NCI-H2029 treated with DMSO at 0.1 percent for 48 hours (cell line): ENCODE results near the gene KNCN.

Source experiments
- DNase-seq: peaks from one replicate; lab custom pipeline; 2025; lab: John Stamatoyannopoulos, UW

Gene KNCN

DNA sequence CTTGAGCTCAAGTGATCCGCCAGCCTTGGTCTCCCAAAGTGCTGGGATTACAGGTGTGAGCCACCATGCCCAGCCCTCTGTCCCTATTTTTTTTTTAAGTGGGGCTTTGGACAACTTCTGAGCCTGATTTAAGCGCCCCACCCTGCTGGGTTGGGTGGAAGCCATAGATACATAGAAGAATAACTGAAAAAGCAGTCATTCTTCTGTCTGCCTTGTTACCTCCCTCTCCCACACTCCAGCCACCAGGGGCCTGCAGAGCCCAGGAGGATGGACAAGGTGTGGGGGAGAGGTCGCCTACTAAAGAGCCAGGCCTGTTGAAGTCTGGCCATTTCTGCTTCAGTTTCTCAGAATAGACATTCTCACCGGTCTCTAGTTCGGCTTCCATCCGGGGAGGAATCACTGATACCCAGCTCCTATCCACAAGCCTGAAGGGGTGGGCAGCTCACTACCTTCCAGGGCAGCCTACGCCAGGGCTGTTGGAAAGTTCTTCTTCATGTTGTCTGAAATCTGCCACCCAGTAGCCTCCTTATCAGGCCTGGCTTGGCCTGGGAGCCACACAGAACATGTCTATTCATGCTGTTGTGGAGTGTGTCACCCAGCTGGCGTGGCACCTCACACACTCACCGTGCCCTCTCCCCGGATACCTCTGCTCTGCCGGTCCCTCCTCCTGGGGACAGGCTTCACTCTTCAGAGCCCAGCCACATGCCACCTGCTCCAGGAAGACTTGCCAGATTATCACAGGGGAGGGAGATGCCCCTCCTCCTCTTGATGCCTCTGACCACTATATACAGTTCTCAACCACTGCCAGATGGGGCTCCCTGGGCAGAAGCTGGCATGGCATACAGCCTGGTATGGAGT, 27.7 kb downstream of the KNCN start:
- DNase-seq = peak; percentile 64

DNA sequence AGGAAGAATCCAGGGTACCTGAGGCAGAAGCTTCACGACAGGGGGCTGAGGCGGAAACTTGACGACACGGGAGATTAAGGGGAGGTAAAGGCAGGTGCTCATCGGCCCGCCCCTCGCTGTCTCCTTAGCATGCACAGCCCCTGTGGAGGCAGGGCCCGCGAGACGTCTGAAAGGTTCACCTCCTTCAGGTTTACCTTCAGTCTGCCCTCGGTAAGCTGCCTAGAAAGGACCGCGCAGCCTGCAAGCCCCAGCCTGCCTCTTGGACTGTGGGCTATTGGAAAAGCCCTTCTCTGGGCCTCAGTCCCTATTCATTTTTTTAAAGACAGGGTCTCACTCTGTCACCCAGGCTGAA, 28.5 kb downstream of the KNCN start:
- no peak for DNase-seq

DNA sequence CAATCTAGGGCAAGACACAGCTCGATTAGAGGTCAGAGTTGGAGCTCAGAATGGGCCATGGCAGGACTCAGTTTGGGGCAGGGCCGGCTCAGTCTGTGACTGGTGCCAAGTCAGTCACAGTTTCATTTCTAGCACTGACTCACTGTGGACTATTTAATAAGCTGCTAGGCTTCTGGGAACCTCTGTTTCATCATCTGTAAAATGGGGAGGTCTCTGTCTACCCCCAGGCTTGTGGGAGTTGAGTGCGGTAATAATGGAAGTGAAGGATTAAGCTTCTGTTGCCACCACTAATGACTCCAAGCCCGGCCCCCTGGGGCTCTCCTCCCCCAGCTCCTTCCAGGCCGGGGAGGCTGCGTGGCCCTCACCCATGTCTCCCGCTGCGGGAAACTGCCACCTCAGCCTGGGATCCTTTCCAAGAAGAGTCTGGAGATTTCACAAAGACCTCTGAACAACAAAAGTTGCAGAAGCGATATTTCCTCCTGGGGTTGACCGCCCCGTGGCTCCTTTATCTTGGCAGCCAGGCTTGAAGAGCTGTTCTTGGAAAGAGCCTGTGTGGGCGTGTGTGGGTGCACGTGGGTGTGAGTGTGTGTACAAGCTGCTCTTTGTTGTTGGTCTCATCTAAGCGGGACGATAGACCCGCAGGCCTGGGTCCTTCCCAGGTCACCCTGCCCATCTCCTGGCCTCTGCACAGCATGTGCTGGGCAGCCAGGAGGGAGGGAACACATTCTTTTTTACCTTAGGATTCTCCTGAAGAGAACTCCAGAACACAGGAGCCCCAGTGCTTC, 29.1 kb downstream of the KNCN start:
- no peak for DNase-seq

DNA sequence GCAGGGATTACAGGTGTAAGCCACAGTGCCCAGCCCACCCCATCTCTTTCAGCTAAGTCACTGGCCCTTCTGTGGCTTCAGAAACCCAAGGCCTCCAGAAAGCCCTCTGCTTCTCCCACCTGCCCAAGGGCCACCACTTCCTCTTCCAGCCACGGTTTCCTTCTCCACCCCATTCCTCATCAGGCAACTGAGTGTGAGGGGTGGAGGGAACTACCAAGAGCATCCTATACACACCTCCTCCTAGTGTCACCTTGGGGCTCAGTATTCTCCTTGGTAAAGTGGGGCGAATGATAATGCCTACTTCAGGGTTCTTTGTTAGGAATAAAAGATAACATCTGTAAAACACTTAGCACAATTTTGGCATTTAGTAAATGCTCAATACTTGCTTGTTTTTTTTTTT, 30.0 kb downstream of the KNCN start:
- DNase-seq = no peak

DNA sequence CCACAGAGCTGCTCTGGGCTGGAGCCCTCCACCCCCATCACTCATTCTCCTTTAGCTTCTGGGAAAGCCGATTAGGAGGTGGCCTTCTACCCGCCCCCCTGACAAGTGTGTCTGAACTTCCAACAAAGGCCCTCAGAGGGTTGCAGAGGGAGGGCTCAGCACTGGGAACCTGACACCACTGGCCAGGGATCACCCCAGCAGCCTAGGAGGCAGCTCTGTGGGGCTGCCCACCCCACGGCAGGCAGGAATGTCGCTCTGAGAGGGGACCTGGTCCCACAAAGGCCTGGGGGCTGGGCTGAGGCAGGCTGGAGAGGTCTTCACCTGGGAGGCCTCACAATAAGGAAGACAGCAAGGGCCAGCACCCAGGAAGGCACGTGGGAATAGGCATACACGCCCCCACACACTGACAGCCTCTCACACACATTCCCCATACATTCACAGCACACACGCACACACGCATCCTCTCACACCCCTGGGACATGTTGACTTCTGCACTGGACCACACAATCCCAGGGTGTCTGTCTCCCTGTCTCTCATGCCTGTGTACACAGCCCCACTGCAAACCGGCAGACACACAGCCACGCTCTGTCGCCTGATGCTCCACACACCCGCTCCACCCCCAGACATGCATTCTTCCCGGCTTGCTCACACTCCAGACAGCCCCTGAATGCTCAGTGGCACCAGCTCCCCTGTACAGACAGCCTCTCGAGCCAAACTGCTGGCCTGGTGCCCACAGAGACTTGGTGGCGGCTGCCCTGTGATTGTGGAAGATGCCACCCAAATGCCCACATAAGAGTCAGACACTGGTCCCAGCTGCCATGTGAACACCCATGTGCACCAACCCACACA, 31.2 kb downstream of the KNCN start:
- peak; percentile 40 for DNase-seq

DNA sequence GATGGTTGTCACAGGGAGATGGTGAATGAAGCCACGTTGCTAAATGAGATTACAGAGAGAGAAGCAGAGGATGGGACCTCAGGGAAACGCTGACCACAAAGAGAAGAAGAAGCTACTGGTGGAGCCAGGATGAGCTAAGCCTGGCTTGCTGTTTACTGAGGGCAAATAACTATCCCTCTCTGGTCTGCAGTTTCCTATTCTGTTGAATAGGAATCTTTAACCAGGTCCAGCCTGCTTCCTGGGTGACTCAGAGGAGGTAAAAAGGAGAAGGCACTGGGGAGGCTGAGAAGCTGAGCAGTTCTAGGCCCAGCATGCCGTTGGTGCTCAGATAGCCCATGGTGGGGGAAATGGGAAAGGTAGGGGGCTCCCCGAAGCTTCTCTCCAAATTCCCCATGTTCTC, 32.2 kb downstream of the KNCN start:
- DNase-seq = no peak

DNA sequence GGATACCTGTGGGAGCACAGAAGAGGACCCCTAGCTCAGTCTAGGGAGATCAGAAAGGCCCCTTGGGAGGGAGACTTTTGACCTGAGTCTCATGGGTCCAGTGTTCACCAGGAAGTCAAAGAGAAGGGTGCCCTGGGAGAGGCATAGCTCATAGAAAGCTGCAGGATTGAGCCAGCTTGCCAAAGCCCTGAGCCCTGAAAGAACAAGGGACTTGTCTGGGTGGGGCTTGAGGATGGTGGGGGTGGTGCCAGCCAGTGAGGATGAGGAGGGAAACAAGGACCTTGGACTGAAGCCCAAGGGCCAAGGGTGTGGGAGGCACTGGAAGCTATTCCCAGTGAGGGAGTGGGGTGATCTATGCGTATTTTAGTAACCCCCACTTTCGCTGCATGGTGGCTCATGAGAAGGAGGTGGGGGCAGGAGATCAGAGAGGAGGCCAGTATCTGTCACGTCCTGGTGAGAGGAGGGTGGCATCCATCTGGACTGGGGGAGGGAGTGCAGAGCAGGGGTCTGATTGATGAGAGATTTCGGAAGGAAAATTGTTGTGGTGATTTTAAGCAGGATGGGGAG, 33.4 kb downstream of the KNCN start:
- no peak for DNase-seq

DNA sequence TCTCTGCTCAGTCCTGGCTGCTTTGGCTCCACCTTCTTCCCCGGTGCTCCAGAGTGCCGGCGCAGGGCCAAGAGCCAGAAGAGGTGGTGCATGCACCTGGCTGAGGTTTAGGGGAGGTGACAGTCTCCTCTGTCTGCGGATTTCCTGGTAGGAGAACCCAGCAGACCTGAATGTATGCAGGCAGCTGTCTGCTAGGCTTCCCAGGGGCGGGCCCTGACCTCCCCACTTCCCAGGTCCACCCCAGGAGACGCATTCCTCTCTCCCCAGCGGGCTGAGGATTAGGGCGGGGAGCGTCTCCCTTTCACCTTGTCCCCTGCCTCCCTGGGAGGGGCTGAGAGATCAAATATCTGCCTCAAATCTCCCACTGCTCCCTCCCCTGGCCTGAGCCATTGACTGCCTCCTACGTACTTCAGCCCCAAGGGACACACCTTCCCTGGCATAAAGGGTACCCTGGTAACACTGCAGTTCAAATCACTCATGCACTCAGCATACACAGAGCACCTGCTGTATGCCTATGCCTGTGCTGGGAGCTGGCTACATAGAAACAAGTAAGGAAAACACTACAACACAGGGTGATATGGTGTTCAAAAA, 34.3 kb downstream of the KNCN start:
- DNase-seq = peak; percentile 99

DNA sequence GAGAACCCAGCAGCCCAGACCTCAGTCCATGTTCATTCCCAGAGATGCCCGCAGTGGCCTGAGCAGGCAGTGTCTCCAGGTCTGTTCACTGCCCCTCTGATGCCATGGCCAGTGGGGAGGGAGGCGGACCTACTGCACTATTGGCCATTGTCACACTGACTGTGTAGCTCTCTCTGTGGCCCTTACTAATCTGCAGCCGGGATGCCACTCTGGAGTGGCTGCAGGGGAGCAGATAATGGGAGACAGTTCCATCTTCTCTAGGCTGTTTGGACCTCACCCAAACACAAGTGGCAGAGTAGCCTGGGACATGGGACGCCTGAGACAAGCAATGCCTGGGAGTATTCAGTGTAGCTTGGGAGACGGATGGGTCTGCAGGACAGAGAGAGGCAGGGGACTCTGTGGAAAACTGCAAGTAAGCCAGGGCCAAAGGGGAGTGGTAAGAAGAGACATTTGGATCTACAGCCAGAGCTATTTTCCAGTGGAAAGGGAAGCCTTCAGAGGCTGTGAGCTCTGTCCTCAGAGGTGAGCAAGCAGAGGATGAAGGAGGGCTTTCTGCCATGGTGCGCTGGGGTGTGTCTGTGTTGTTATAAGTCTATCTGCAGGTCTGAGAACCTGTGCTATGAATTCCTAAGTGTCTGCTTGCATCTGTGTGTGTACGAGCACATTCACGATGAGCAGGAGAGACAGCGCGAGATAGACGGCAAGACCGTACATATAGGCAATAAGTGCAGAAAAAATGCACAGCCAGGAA, 35.1 kb downstream of the KNCN start:
- DNase-seq = peak; percentile 82

DNA sequence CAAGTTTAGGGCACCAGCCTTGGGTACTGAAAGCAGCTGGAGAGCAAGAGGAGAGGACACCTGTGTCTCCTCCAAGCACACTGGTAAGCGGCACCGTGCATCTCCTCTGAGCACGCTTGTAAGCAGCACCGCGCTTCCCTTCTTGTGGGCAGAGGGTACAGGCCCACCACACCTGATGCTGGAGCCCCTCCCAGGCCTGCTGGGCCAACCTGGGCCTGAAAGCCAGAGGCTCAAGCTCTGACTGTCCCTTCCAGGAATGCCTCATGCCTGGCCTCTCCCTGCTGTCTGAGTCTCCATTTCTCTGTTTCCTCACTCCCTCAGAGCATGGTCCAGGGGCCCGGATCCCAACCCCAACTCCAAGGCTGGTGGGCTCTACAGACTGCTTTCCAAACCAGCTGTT, 35.9 kb downstream of the KNCN start:
- DNase-seq = no peak

DNA sequence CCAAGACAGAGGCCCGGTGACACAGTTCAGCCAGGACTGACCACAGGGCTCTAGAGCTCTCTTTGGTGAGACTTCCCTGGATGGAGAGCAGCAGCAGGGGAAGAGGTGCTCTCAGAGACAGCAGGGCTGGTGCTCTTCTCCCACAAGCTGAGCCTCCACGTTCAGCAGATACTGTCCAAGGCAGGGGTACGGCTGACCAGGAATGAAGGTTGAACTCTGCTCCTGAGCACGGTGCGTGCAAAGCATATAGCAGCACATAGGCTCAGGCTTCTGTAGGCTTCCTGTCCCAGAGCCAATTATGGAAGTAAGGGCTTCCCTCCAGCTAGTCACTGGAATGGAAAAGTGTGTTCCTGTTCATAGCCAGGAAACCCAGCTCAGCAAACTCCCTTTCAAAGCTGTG, 37.9 kb downstream of the KNCN start:
- DNase-seq = no peak

DNA sequence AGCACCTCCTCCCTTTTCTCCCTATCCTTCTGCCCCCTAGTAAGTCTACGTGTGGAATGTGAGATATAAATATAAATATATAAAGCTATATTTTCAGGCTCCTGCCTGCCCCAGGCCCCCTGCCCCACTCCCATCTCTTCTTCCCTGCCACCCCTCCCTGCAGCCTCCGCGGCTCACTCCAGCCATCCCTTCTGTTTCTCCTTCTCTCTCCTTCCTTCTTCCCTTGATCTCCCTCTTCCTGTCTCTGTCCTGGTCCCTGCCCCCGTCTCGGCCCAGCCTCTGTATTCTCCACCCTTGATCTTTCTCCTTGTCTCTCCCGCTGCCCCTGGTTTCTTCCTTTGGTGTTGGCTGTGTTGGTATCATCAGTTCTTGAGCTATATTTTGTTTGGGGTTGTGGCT, 38.7 kb downstream of the KNCN start:
- no peak for DNase-seq

DNA sequence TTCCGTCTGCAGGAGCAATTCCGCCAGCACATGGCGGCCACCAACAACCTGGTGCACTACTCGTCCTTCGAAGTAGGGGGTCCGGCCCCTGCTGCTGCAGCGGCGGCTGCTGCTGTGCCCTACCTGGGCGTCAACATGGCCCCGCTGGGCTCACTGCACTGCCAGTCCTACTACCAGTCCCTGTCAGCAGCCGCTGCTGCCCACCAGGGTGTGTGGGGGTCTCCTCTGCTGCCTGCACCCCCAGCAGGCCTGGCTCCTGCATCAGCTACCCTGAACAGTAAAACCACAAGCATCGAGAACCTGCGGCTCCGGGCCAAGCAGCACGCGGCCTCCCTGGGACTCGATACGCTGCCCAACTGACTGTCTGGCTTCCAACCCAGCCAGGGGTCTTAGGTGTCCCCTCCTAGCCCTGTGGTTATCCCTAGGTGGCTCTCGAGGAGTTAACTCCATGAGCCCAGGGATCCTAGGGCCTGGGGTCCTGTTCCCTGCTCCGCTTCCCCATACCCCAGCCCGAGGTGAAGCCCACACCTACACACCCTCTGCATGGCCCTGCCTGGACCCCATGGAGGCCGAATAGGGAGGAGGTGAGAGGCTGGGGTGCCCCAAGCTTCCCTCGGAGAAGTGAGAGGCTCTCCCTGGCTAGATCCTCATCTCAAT, 39.2 kb downstream of the KNCN start:
- no peak for DNase-seq

DNA sequence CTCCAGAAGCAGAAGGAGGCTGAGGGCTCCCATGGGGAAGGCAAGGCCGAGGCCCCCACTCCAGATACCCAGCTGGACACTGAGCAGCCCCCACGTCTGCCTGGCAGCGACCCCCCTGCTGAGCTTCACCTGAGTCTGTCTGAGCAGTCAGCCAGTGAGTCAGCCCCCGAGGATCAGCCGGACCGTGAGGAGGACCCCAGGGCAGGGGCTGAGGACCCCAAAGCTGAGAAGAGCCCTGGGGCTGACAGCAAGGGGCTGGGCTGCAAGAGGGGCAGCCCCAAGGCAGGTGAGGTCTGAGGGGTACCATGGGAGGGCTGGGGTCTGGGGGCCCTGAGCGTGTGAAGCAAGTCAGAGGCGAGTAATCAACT, 40.5 kb downstream of the KNCN start:
- no peak for DNase-seq

DNA sequence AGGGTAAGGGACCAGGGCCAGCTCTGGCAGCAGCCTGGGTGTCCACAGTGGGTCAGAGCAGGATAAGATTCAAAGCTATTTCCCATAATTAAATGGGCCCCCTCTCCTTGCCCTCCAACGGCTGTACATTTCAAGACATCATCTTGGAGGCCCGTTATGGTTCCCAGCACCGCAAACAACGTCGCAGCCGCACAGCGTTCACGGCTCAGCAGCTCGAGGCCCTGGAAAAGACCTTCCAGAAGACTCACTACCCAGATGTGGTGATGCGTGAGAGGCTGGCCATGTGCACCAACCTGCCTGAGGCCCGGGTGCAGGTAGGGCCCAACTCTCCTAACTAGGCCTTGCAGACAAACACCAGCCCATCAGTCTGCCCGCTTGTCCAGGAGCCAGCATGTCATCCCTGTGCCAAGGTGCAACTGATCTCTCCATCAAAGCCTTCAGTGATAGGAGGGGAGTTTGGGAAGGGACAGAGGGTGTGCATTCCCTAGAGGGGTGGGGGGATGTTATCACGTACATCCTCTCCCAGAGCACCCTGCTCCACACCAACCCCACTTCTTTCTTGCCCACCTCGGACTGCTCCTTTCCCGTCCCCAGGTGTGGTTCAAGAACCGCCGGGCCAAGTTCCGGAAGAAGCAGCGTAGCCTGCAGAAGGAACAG, 41.0 kb downstream of the KNCN start:
- DNase-seq = no peak

DNA sequence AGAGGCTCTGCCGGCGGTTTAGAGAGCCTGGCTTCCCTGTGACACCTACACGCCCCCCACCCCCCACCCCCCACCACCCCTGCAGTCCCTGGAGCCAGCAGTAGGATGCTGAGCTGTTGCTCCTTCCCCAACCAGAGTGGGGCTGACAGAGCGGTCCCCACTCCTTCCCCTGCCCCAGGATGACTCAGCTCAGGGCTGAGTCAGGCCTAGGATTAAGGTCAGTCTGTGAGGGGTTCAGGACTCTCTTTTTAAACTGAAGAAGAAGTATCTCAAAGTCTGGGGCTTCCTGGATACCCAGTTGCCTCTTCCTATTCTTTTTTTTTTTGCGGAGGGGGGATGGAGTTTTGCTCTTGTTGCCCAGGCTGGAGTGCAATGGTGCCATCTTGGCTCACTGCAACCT, 42.7 kb downstream of the KNCN start:
- no peak for DNase-seq

DNA sequence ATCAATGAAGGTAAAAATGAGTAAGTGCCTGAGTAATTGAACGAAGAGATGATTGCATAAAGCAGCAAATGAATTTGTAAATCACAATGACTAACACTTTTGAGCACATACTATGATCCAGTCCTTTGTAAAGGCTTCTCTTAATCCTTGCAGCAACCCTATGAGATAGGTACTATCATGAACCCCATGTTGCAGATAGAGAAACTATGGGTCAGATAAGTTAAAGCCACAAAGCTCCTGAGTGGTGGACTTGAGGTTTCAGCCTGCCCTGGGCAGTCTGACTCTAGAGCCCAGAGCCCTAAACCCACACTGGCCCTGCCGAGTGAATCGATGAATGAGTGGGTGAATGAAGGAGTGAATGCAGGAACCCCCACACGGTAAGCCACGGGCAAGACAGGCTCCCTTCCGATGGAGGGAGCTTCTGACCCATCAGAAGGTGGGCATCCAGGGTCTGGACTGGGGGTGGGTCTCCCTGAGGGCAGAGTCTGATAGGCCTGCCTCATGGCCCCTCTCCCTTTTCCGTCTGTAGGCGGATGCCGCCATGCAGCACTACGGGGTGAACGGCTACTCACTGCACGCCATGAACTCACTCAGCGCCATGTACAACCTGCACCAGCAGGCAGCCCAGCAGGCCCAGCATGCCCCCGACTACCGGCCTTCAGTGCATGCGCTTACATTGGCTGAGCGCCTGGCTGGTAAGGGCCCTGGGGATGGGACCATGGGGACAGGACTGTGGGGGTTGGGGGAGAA, 44.8 kb downstream of the KNCN start:
- DNase-seq = no peak

DNA sequence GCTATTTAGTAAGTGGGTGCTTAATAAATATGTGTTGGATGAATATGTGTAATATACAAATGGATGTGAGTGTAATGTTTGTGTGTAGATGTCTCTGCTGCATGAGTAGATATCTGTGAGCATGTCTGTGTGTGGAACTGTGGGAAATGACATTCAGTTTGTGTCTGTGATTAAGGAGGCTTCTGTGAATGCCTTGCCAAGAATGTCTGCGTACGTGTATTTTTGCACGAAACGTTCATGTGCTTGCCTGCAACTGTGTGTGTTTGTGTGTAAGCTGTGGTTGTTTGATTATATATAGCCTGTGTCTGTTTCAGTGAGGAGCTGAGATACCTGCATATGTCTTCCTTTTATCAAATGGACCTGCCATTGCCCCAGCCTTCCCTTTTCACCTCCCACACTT, 48.0 kb downstream of the KNCN start:
- DNase-seq = no peak

DNA sequence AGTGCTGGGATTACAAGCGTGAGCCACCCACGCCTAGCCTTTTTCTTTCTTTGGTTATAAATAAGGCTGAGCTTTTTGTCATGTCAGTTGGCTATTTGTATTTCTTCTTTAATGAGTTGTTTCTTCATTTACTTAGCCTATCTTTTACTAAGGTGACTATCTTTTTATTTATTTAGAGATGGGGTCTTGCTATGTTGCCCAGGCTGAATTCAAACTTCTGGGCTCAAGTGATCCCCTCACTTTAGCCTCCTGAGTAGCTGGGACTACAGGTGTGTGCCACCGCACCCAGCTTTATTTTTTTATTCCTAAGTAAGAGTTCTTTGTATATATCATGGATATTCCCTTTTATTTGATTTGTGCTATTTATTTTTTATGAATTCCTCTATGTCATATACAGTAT, 49.9 kb downstream of the KNCN start:
- DNase-seq = no peak
